Kasumi-1 (cell line): ENCODE data around the gene P2RX7.

Source experiments
- DNase-seq, 2 experiments: peaks; one replicate each; lab custom pipeline; 2025; lab: John Stamatoyannopoulos, UW

P2RX7 gene

DNA sequence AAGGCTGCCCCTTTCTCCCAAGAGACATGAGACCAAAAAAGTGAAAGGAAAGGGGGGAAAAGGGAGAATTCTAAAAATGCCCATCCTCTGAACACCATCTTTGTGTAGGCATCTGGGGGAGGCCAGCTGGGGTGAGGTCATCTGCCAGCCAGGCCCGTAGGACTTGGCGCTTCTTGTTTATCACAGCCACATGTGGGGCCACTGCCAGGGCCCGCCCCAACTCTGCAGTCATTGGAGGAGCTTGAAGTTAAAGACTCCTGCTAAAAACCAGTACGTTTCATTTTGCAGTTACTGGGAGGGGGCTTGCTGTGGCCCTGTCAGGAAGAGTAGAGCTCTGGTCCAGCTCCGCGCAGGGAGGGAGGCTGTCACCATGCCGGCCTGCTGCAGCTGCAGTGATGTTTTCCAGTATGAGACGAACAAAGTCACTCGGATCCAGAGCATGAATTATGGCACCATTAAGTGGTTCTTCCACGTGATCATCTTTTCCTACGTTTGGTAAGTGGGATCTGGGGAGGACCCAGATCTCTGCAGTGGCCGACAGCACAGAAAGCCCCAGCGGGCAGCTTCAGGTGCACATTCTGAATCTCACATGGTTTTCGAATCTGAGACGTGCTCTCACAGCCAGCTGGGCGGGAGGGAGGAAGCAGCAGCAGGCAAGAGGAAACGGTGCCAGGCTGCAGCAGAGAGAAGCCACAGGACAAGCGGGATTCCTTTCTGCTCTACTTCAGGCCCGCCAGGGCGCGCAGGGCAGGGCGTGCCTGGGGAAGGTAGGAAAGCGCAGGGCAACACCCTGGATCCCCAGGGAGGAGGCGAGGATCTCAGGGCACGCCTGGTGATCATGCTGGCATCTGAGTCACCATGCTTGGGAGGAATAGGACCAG lies at the start of gene P2RX7:
P2RX7 (plus strand) TSS at position 276 of the 881 bp plus-strand sequence; CDS start at position 371, 95 bp downstream.
- peak; percentile 75 to 82 for DNase-seq

DNA sequence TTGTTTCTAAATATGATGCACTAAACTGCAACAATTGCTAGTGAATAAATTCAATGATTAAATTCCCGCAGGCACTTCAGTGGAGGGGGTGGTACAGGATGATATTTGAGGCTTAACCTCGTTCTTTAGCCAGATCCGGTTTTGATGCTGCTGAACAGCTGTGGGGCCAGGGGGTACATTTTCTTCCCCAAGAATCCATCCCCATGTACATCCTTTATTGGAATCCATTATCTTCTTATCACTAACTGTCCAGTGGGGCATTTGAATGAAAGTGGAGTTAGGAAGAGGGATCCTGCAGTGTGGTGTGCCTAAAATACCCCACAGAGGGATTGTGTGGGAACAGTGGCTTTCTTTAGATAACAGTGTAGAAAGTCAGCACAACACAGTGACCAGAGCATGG lies 48.4 kb upstream of the P2RX7 start:
- DNase-seq: no peak

DNA sequence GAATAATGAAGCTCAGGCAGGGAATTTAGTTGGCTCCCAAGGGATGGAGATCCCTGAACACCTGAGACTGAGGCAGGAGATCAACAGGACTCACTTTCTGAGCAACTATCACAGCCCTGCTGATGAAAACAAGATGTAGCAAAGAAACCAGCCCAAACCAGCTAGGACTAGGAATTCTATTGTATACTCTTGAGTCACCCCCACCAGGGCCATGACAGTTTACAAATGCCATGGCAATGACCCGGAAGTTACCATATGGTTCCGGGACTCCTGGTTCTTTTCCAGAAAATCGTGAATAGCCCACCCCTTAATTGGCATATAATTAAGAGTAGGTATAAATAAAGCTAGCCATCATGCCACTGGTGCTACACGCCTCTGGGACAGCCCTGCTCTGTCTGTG lies 47.6 kb upstream of the P2RX7 start:
- DNase-seq: no peak

DNA sequence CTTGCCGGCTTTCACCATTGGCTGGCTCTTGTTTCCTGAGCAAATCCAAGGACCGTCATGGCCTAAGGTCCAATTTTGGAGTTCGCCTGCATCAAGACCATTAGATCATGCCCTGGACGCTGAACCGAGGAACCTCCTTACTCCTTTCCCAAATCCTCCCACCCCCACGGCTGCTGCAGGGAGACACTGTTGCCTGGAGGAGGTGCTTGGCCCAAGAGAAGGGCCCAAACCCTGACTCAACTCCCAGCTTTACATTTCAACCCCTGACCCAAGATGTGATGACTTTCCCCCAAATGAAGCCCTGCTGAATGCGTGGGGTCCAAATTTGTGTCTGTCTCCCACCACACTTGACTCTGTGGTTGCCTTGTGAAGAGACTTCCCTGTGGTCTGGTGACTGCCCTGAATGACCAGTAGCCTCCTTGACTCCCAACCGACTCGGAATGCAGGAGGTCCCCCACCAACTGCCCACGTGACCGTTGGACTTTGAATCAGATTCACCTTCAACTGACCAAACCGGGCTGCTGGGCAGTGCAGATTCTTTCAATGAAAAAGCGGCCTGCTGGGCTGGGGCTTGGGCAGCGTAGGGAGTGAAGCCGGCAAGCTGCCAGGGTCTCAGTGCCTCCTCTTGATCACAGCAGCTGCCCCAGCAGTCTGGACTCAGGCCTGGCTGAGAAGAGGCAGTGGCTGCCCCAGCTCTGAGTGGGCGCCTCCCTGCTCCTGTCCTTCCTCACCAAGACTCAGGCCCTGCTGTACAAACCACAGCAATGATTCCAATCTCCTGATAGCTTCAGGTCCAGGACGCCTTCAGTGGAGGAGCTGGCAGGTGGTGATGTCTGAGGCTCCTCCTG lies 46.9 kb upstream of the P2RX7 start:
- DNase-seq: no peak

DNA sequence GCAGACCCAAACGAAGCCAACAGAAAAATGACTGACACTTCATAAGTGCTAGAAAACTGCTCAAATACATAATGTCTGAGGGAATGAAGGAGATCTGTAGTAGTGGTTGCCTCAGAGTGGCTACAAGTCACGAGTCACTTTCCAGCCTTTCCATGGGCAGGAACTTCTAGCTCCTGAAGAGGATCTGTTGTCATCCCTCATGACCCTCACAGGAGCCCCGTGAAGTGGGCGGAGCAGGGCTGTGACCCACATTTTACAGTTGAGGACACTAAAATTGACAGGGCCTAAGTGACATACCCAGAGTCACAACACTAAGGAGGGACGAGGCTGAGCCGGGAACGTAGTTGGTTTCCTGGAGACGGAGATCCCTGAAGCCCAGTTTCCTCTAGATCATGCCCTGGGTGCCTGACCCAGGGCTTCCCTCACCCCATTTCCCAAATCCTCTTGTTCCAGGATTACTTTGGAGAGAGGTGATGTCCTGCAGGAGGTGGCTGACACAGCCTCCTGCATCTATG lies 45.8 kb upstream of the P2RX7 start:
- DNase-seq: no peak

DNA sequence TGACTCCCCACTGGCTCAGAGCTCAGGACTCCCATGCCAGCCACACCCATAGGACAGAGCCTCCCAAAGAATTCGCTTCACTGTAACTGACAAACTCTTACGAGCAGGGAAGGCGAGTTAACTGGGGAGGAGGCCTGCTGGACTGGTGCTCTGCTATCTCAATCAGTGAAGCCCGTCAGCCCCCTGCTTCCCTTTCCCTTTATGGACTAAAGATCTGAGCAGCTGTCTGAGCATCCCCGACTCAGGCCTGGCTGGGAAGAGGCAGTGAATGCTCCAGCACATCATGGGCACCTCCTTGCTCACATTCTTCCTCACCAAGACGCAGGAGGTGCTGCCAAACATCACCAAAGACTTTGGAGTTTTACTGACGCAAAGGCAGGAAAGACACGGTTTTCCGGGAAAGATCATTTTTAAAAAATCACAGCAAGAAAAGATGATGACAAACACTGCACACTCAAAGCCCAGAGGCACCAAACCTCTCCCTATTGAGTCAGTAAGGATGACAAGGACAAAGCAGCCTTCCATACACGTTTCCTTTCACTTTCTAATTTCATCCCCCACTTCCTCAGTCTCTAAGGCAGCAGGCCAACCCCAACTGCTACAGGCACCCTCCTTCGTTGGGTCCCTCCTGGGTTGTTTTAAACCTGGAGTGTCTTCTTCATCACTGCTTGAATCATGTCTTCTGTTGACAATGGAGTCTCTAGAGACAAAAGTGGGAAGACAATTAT lies 45.0 kb upstream of the P2RX7 start:
- DNase-seq: peak in 1 of 2 experiments; percentile 17

DNA sequence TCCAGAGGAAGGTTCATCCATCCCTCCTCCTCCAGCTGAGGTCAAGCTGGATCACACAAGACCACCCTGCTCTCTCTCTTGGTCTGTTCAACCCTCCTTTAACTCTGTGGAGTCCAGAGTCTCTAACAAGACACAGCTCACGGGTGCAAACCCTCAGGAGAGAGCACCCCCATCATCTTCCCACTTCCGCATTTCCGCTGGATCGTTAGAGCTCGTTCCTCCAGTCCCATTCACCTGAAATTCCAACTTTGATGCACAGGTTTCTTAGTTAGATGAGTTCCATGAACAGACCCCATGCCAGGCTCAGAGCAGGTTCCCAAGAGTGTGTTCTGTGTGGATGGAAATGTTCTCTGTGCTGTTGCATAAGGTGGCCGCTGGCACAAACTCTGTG lies 44.5 kb upstream of the P2RX7 start:
- no peak for DNase-seq

DNA sequence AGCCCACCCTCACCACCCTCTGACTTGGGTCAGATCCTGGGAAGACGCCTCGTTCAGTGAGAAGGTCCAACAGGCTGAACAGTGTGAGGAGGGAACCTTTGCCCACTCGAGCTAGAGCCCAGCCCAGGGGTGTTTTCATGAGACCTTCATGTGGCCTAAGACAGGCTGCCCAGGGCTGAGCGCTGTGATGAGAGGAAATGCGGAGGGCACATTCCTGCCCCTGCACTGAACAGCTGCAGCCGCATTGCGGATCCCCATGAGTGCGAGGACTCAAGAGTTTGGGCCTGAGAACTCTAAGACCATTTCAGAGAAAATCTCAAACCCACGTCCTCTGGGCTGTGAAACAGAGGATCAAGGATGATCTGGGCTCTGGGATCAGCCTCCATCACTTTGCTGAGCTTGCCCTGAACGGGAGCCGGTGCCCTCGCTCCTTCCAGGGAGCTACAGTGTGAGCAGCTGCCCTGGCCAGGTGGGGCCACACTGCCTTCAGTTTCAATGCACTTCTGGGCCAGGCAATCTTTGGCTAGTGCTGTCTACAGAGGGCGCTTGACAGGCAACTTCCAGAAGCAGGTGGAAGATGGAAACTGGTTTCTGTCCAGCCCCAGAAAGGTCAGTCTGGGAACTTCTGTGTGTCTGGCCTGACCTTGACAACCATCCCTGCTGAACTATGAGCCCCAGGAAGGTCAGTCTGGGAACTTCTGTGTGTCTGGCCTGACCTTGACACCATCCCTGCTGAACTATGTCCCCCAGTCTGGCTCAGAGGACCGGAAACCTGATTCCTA lies 43.5 kb upstream of the P2RX7 start:
- no peak for DNase-seq

DNA sequence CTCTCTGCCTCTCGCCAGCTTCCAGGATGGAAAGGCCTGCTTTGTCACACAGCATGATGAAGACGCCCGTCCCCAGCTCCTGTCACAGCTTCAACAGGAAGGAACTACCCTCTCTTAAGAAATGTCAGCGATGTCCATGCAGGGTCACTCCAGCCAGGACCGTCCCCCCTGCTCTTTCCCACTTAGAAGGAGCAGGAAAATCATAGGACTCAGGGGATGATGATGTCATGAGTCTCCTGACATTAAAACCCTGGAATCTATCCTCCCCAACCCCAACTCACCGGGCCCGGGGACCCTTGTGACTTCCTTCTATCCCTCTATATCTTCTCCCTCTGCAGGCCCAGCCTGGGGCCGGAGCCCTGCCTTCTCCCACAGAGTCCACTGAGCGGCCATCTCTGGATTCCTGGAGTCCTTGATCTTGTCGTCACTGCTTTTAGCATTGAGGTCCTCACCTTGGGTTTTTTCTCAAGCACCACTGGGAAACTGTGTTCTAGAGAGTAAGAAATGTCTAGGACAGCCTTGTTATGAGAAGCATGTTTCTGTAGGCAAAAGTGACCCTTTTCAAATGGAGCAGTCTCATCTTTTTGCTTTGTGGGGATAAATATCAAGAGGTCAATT lies 42.8 kb upstream of the P2RX7 start:
- DNase-seq: no peak

DNA sequence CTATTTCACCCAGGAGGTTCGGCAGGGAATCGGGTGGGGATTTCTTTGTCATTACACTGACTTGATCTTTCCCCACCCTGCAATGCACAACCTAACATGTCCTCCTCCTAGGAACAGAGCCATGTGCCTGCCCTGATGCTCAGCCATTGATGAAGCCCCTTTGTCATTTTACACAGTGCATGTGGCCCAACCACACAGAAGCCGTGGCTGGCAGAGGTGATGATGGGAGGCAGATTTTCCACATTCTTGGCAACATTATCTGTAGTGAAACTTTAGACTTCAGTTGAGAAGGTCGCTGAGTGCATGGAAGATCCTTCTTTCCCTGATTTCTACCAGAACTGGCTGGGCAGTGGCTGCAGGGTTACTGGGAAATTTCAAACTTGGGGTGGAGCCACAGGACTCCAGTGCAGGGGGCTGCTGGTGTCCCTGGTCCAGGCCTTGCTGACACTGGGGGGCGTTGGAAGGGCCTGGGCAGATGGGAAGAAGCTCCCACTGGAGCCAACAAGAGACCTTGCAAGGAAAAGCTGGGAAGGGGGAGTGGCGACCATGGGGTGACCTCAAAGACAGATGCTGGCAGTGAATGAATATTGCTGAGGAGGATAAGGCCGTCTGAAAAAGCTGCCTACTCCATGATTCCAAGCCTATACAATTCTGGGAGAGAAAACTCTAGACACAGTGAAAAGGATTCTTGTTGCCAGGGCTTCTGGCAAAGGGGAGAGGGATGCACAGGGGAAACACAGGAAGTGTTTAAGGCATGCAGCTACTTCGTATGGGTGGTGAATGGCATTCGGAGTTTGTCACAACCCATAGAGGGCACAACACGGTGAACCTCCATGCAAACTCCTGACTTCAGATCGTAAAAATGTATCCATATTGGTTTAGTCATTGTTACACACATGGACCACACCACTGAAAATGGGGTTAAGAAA lies 41.8 kb upstream of the P2RX7 start:
- no peak for DNase-seq

DNA sequence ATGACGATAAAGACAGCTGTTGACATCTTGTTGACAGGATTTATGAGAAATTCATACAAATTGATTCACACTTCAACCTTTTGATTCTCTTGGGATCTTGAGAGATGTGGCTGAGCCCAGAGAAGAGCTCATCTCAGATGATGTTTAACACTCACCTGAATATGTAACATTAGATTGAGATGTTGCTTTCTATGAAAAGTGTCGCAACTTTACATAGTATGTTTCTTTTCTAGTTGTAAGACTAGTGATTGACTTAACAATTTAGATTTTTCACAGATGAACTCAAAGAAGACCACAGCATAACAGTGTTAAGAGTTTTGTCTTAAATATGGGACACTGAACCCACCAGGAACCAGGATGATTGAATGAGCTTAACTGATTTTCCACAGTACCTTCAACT lies 40.6 kb upstream of the P2RX7 start:
- no peak for DNase-seq

DNA sequence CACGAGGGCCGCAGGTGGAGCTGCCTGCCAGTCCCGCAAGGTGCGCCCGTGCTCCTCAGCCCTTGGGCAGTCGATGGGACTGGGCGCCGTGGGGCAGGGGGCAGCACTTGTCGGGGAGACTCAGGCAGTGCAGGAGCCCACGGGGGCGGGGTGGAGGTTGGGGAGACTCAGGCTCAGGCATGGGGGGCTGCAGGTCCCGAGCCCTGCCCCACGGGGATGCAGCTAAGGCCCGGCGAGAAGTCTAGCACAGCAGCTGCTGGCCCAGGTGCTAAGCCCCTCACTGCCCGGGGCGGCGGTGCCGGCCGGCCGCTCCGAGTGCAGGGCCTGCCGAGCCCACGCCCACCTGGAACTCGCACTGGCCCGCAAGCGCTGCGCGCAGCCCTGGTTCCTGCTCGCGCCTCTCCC lies 39.2 kb upstream of the P2RX7 start:
- no peak for DNase-seq

DNA sequence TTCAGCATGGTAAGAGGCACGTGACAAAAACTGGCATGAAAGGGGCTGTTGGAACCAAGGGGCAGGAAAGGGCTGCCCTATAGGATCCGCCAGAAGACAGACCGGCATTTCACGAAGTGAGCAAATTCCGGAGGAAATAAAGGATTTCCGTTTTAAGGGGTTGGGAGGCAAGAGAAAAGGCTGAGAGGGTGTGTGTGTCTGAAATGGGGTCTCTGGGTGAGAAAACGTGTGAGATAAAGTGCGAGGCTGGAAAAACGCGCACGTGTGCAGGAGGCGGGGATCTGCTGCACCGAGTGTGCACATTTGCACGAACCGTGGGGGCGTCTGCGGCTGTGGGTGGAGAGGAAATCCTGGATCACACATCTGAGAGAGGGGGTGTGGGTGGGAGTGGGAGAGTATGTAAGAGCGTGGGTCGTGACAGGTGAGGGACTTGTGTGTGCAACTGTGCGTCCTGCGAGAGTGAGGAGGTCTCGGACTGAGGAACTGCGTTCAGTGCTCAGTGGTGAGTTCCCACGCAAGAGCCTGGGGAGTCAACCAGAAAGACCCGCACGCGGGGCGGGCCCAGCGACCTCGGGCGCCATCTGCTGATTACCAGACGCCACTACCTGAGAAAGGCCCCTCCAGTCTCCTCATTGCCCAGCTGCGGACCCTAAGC lies 37.0 kb upstream of the P2RX7 start:
- peak; percentile 83 to 87 for DNase-seq

DNA sequence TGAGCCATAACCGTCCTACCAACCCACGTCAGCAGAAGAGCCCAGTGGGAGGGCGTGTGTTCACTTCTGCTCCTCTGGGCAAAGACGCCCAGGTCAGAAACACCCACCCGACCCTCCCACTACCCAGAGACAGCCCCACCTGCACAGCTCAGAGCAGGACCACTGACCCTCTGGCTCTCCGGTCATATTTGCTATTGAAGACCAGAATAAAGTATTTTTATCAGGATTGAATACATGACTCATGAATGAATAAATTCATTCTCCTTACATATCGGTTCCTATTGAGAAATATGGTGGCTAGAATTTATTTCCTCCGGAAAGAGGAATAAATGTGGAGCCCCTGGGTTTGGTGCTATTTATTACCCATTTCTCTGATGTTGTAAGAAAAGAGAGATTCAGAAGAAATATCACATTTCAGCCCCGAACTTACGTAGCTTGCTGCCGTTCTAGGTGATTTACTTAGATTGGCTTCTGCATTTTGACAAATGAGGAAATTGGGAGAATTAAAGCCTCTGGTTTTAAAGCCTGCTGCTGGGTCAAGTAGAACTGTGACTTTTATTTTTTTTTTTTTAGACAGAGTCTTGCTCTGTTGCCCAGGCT lies 36.4 kb upstream of the P2RX7 start:
- DNase-seq: peak; percentile 71 to 77

DNA sequence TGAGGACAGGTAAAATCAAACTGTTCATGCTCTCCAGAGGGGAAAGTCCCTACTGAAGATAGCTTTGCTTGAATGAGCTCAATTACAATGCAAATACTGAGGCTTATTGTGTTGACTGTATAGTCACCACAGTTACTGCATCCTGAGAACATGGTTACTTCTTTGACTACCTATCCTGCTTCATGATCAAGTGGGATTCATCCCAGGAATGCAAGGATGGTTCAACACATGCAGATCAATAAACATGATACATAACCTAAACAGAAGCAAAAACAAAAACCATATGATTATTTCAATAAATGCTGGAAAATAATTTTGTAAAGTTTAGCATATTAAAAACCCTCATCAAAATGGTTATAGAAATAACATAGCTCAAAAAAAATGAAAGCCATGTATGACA lies 32.9 kb upstream of the P2RX7 start:
- no peak for DNase-seq

DNA sequence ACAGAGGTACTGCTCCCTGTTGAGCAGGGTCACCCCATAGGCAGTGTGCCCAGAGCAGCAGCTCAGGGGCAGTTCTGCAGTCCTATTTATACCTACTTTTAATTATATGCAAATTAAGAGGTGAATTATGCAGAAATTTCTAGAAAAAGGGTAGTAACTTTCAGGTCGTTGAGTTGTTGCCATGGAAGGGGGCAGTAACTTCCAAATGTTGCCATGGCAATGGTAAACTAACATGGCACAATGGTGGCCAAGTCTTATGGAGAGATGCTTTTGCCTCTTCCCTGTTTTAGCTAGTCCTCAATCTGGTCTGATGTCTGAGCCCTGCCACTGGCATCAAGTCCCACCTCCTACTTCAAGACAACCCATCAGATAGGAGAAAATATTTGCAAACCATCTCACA lies 30.4 kb upstream of the P2RX7 start:
- DNase-seq: no peak

DNA sequence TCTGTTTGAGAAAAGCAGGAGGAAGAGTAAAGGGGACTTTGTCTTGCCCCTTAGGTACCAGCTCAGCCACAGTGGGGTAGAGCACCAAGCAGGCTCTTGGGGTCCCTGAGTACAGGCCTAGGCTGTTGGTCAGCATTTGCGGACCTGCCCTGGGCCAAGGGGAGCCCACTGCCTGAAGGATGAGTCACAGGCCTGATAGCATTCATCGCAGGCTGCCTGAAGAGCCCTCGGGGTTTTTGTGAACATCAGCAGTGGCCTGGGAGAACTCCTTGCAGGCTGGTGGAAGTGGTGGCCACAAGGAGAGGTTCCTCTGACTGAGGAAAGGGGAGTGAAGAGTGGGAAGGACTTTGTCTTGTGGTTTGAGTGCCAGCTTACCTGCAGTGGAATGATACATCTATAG lies 25.0 kb upstream of the P2RX7 start:
- DNase-seq: no peak

DNA sequence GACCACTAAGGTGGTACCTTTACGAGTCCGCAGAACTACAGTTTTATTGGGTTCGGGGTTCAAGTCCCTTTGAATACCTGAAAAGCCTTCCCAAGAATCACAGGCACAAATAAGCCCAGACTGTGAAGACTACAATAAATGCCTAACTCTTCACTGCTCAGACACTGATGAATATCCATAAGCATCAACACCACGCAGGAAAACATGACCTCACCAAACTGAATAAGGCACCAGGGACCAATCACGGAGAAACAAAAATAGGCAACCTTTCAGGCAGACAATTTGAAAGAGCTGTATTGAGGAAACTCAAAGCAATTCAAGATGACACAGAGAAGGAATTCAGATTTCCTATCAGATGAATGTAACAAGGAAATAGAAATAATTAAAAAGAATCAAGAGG lies 24.2 kb upstream of the P2RX7 start:
- no peak for DNase-seq
